IMR-90 (cell line): ENCODE measurements around the gene CRYBA1. TPM values are rescaled to one million over a fixed set of nuclear protein-coding genes. Genes with fewer than 3 reads are reported as not detected.
A peak's percentile ranks its signal among the peaks of the same experiment; 100 is the strongest.

Source experiments
- ATAC-seq: fragments of 200-7000 bp; cut with Tn5 transposase; 2 replicates; pipeline ENCODE4 v1.9.1; 2020; ENCODE audit warnings: low read depth, mild to moderate bottlenecking, moderate library complexity
- BruUV-seq: library from RNA; stranded (reverse); fragments of 400-500 nt; replicated peaks from 2 replicates; lab custom pipeline; 2021; lab: Mats Ljungman, UMichigan
- CTCF ChIA-PET: fragments of 300-600 bp; formaldehyde crosslinking; extraction: SDS; loops from one replicate; lab custom pipeline; 2021; ENCODE audit warnings: antibody characterized with exemption; lab: Yijun Ruan, JAX
- POLR2A ChIA-PET: fragments of 300-600 bp; sonication (Branson Sonifier 250); formaldehyde crosslinking; loops from one replicate; lab custom pipeline; 2022; ENCODE audit warnings: antibody characterized with exemption; ENCODE audit not compliant: unreplicated experiment; lab: Charles Lee
- DNase-seq: peaks from one replicate; pipeline ENCODE4 v3.0.0; 2013
- H2AFZ ChIP-seq: replicated peaks from 2 replicates; pipeline ENCODE3; 2013; ENCODE audit warnings: low read length, mild to moderate bottlenecking; ENCODE audit not compliant: poor library complexity
- H2AK5ac ChIP-seq: 2 replicates; pipeline ENCODE4 v1.6.1; 2013; ENCODE audit warnings: low read depth, low read length, inconsistent platforms
- H2AK9ac ChIP-seq: replicated peaks from 2 replicates; pipeline ENCODE3; 2013; ENCODE audit warnings: mild to moderate bottlenecking, low read depth, low read length, moderate library complexity; ENCODE audit not compliant: poor library complexity
- H2BK120ac ChIP-seq: 2 replicates; pipeline ENCODE4 v1.6.1; 2013; ENCODE audit warnings: low read depth, low read length, inconsistent platforms
- H2BK15ac ChIP-seq: 3 replicates; pipeline ENCODE4 v1.6.1; 2013; ENCODE audit warnings: low read depth, low read length, inconsistent platforms
- H2BK20ac ChIP-seq: 2 replicates; pipeline ENCODE4 v1.6.1; 2013; ENCODE audit warnings: low read depth, mild to moderate bottlenecking, inconsistent platforms, low read length, moderate library complexity
- H2BK5ac ChIP-seq: 2 replicates; pipeline ENCODE4 v1.6.1; 2013; ENCODE audit warnings: mild to moderate bottlenecking, low read depth, low read length, inconsistent platforms; ENCODE audit not compliant: poor library complexity, severe bottlenecking
- H3K14ac ChIP-seq: replicated peaks from 2 replicates; pipeline ENCODE4 v1.6.1; 2013; ENCODE audit warnings: low read depth, low read length, inconsistent platforms
- H3K18ac ChIP-seq: 2 replicates; pipeline ENCODE4 v1.6.1; 2013; ENCODE audit warnings: low read depth, low read length, control low read depth
- H3K23ac ChIP-seq: 2 replicates; pipeline ENCODE4 v1.6.1; 2013; ENCODE audit warnings: low read depth, low read length, inconsistent platforms
- H3K27ac ChIP-seq: 2 replicates; pipeline ENCODE4 v1.5.1; 2013; ENCODE audit warnings: mild to moderate bottlenecking, control low read depth, low read length; ENCODE audit not compliant: insufficient read depth
- H3K27me3 ChIP-seq: 2 replicates; pipeline ENCODE4 v1.6.1; 2013; ENCODE audit warnings: low read length; ENCODE audit not compliant: control insufficient read depth, insufficient read depth
- H3K36me3 ChIP-seq: 2 replicates; pipeline ENCODE4 v1.6.1; 2013; ENCODE audit warnings: low read length, mixed read lengths; ENCODE audit not compliant: control insufficient read depth, insufficient read depth
- H3K4ac ChIP-seq: 2 replicates; pipeline ENCODE4 v1.6.1; 2013; ENCODE audit warnings: low read depth, low read length, inconsistent platforms
- H3K4me1 ChIP-seq: 2 replicates; pipeline ENCODE4 v1.6.1; 2013; ENCODE audit warnings: low read length, mixed read lengths; ENCODE audit not compliant: control insufficient read depth, insufficient read depth
- H3K4me2 ChIP-seq: 2 replicates; pipeline ENCODE4 v1.6.1; 2013; ENCODE audit warnings: low read depth, mild to moderate bottlenecking, control low read depth, low read length, moderate library complexity
- H3K4me3 ChIP-seq: 2 replicates; pipeline ENCODE4 v1.5.1; 2013; ENCODE audit warnings: low read depth, mild to moderate bottlenecking, control low read depth, low read length, moderate library complexity; ENCODE audit not compliant: insufficient read depth
- H3K56ac ChIP-seq: 2 replicates; pipeline ENCODE4 v1.6.1; 2013; ENCODE audit warnings: low read length, inconsistent platforms; ENCODE audit not compliant: insufficient read depth; ENCODE audit errors: extremely low read depth
- H3K79me1 ChIP-seq, 2 experiments: 2 replicates each; pipeline ENCODE4 v1.6.1; 2013; ENCODE audit warnings: low read length in 2 of 2, inconsistent platforms in 1 of 2, low read depth in 1 of 2
- H3K9ac ChIP-seq: 2 replicates; pipeline ENCODE4 v1.6.1; 2013; ENCODE audit warnings: low read depth, low read length, control low read depth
- H3K9me1 ChIP-seq: 2 replicates; pipeline ENCODE4 v1.6.1; 2013; ENCODE audit warnings: low read length, inconsistent platforms; ENCODE audit not compliant: insufficient read depth
- H3K9me3 ChIP-seq: 2 replicates; pipeline ENCODE4 v1.6.1; 2013; ENCODE audit warnings: low read length; ENCODE audit not compliant: control insufficient read depth, insufficient read depth
- H4K20me1 ChIP-seq: 2 replicates; pipeline ENCODE4 v1.6.1; 2013; ENCODE audit warnings: low read length, inconsistent platforms; ENCODE audit not compliant: insufficient read depth
- H4K5ac ChIP-seq: 2 replicates; pipeline ENCODE4 v1.6.1; 2013; ENCODE audit warnings: mild to moderate bottlenecking, low read depth, low read length, control low read depth
- H4K8ac ChIP-seq, 2 experiments: 2 replicates each; pipeline ENCODE4 v1.6.1; 2013; ENCODE audit warnings: low read depth in 2 of 2, low read length in 2 of 2, control low read depth in 1 of 2, inconsistent platforms in 1 of 2
- H4K91ac ChIP-seq: 2 replicates; pipeline ENCODE4 v1.6.1; 2013; ENCODE audit warnings: low read depth, low read length, inconsistent platforms; ENCODE audit not compliant: insufficient read depth
- BHLHE40 ChIP-seq: fragments of 150-350 bp; IDR thresholded peaks from 2 replicates; pipeline ENCODE4 v1.6.1; 2016; ENCODE audit warnings: mild to moderate bottlenecking, low read depth, low read length
- CEBPB ChIP-seq: IDR thresholded peaks from 2 replicates; pipeline ENCODE4 v1.6.1; 2012; ENCODE audit warnings: low read depth, low read length, improper control_type of control experiment
- CHD1 ChIP-seq: IDR thresholded peaks from 2 replicates; pipeline ENCODE4 v1.6.1; 2012; ENCODE audit warnings: low read depth, low read length, improper control_type of control experiment
- FOS ChIP-seq: fragments of 150-350 bp; IDR thresholded peaks from 2 replicates; pipeline ENCODE4 v1.6.1; 2016; ENCODE audit warnings: low read depth, low read length
- MAFK ChIP-seq: IDR thresholded peaks from 2 replicates; pipeline ENCODE4 v1.6.1; 2012; ENCODE audit warnings: low read depth, low read length, improper control_type of control experiment
- MAZ ChIP-seq: IDR thresholded peaks from 2 replicates; pipeline ENCODE4 v1.6.1; 2012; ENCODE audit warnings: low read depth, mild to moderate bottlenecking, low read length, improper control_type of control experiment, moderate library complexity, borderline replicate concordance
- MXI1 ChIP-seq: IDR thresholded peaks from 2 replicates; pipeline ENCODE4 v1.6.1; 2012; ENCODE audit warnings: low read depth, mild to moderate bottlenecking, low read length, moderate library complexity, borderline replicate concordance
- NFE2L2 ChIP-seq: fragments of 150-350 bp; IDR thresholded peaks from 2 replicates; pipeline ENCODE4 v1.6.1; 2016; ENCODE audit warnings: low read depth, mild to moderate bottlenecking, low read length
- POLR2A ChIP-seq: IDR thresholded peaks from 2 replicates; pipeline ENCODE4 v1.6.1; 2012; ENCODE audit warnings: mild to moderate bottlenecking, low read depth, low read length
- RAD21 ChIP-seq: IDR thresholded peaks from 2 replicates; pipeline ENCODE4 v1.6.1; 2012; ENCODE audit warnings: low read length, improper control_type of control experiment
- RCOR1 ChIP-seq: IDR thresholded peaks from 2 replicates; pipeline ENCODE4 v1.6.1; 2012; ENCODE audit warnings: mild to moderate bottlenecking, low read length, improper control_type of control experiment; ENCODE audit not compliant: insufficient replicate concordance
- RFX5 ChIP-seq: IDR thresholded peaks from 2 replicates; pipeline ENCODE4 v1.8.0; 2012; ENCODE audit warnings: low read depth, mild to moderate bottlenecking, low read length, moderate library complexity
- SMC3 ChIP-seq: fragments of 150-350 bp; IDR thresholded peaks from 2 replicates; pipeline ENCODE4 v1.6.1; 2016; ENCODE audit warnings: low read depth, mild to moderate bottlenecking, antibody characterized with exemption, low read length, moderate library complexity
- WGBS, 2 experiments: methylation state at CpG; one replicate each; pipeline versions ENCODE4 v1.1.5 to v1.1.7; 2013; ENCODE audit warnings: missing lambda C conversion rate in 2 of 2; ENCODE audit not compliant: insufficient read length in 1 of 2; ENCODE audit errors: extremely low coverage in 2 of 2; 5-methylcytosine and 5-hydroxymethylcytosine counted together
- dilution Hi-C: fragments of 300-500 bp; cut with HindIII; formaldehyde crosslinking; loops from one replicate; pipeline ENCODE4 v1.14.3; 2018; ENCODE audit warnings: low sequenced_read_pairs; ENCODE audit not compliant: unreplicated experiment
- in situ Hi-C: fragments of 300-500 bp; cut with MboI; formaldehyde crosslinking; loops from 3 replicates; pipeline ENCODE4 v1.14.3; 2019; ENCODE audit warnings: low sequenced_read_pairs, inconsistent platforms, mixed read lengths
- intact Hi-C: fragments of 100-400 bp; cut with micrococcal nuclease; formaldehyde crosslinking; loops from 2 replicates; pipeline ENCODE4 v1.10.0; 2022
- polyA plus RNA-seq, 3 experiments: library from polyadenylated mRNA; depleted of rRNA; stranded (reverse); fragments of >200 nt; gene quantifications; 2 replicates each; pipeline ENCODE4 v1.2.3, GENCODE V29; 2012; ENCODE audit warnings: low replicate concordance in 1 of 3
- total RNA-seq: library from RNA; depleted of rRNA; stranded (reverse); fragments of >200 nt; gene quantifications from 2 replicates; pipeline ENCODE4 v1.2.3, GENCODE V29; 2012
- TF ChIP-seq, protein P1 (sequence below): fragments of 150-350 bp; IDR thresholded peaks from 2 replicates; pipeline ENCODE4 v1.6.1; 2016; ENCODE audit warnings: low read depth, mild to moderate bottlenecking, low read length, moderate library complexity, borderline replicate concordance
- TF ChIP-seq, protein P2 (sequence below): fragments of 150-350 bp; IDR thresholded peaks from 2 replicates; pipeline ENCODE4 v1.6.1; 2017; ENCODE audit warnings: mild to moderate bottlenecking, antibody characterized with exemption, low read length, low read depth
- TF ChIP-seq, protein P3 (sequence below): conservative IDR thresholded peaks from 2 replicates; pipeline ENCODE4 v1.5.1; 2012; ENCODE audit warnings: mild to moderate bottlenecking, low read depth, low read length, improper control_type of control experiment

CRYBA1 gene
- total and polyA plus RNA-seq, 2 of the 4 experiments (the other 2 are of a cell fraction), result not detected

DNA sequence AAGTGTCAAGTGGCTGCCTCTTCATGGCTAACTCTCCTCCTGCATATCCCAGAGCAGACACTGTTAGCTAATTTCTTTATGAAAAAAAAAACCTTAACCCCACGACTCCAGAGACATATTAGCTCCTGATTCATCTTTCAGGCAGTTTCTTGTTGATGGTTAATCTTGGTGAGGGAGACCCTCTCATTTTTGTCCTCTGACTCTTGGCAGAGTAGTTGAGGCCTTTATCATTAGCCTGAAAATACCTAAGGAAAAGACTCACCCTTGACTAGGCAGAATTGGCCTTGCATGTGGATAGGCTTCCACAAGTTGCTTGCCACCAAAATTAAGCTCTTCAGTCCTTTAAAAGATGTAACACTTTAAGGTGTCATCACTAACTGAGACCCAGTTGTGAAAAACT lies 4.0 kb downstream of the CRYBA1 start:
- Histone ChIP-seq H2AK5ac (peak overlapping the region; percentile 96), H3K23ac (peak overlapping the region; percentile 65), H3K18ac (peak overlapping the region; percentile 10; the same call in 1 of the 2 replicates), H2BK20ac (peak overlapping the region; percentile 87), H2BK5ac (peak overlapping the region; percentile 92), H2AFZ (no peak overlapping the region), H3K56ac (peak overlapping the region; percentile 72), H2BK120ac (peak overlapping the region; percentile 87), H3K4me3 (no peak overlapping the region), H3K27me3 (no peaks in the 10 kb centered on the region), H3K14ac (peak overlapping the region; percentile 41), H3K4me2 (no peak overlapping the region; the same call in 1 of the 2 replicates), H4K91ac (peak overlapping the region; percentile 90), H4K20me1 (no peaks in the 10 kb centered on the region), H3K9ac (no peak overlapping the region; the same call in 1 of the 2 replicates), H3K9me3 (no peaks in the 10 kb centered on the region), H2BK15ac (peak overlapping the region; percentile 88), H3K27ac (peak overlapping the region; percentile 53), H3K79me1 (peaks cover 0 to 42% of the 10 kb centered on the region in 2 experiments; a peak in 2 of 4 replicates), H3K4ac (peak overlapping the region; percentile 88), H2AK9ac (no peak overlapping the region), H3K9me1 (peaks cover 18% of the 10 kb centered on the region), H3K36me3 (no peaks in the 10 kb centered on the region), H4K5ac (no peak overlapping the region; the same call in 1 of the 2 replicates), H3K4me1 (peaks cover 18% of the 10 kb centered on the region), H4K8ac (peak overlapping the region; percentile 61 to 69)
- dilution Hi-C loops (no loop called here), in situ Hi-C loops (no loop called here), intact Hi-C loops (no loop called here)
- ChIA-PET CTCF (interaction anchor here (0.8 to 2.2 kb wide), 5 partner anchors 25 to 102 kb away, joined by 3 to 10 read pairs (median 3); partner anchors contain the start of gene MYO18A), POLR2A (interaction anchor here (1.1 kb wide), 1 partner anchor 102 kb away, joined by 4 read pairs; no protein-coding TSS in a partner anchor)
- TF ChIP-seq RAD21, result no peak; the same call in 1 of the 2 replicates
- TF ChIP-seq CEBPB, result no peak
- TF ChIP-seq, protein P1, sequence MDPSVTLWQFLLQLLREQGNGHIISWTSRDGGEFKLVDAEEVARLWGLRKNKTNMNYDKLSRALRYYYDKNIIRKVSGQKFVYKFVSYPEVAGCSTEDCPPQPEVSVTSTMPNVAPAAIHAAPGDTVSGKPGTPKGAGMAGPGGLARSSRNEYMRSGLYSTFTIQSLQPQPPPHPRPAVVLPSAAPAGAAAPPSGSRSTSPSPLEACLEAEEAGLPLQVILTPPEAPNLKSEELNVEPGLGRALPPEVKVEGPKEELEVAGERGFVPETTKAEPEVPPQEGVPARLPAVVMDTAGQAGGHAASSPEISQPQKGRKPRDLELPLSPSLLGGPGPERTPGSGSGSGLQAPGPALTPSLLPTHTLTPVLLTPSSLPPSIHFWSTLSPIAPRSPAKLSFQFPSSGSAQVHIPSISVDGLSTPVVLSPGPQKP, result no peak
- TF ChIP-seq, protein P2, sequence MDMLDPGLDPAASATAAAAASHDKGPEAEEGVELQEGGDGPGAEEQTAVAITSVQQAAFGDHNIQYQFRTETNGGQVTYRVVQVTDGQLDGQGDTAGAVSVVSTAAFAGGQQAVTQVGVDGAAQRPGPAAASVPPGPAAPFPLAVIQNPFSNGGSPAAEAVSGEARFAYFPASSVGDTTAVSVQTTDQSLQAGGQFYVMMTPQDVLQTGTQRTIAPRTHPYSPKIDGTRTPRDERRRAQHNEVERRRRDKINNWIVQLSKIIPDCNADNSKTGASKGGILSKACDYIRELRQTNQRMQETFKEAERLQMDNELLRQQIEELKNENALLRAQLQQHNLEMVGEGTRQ, result no peak
- TF ChIP-seq, protein P3, sequence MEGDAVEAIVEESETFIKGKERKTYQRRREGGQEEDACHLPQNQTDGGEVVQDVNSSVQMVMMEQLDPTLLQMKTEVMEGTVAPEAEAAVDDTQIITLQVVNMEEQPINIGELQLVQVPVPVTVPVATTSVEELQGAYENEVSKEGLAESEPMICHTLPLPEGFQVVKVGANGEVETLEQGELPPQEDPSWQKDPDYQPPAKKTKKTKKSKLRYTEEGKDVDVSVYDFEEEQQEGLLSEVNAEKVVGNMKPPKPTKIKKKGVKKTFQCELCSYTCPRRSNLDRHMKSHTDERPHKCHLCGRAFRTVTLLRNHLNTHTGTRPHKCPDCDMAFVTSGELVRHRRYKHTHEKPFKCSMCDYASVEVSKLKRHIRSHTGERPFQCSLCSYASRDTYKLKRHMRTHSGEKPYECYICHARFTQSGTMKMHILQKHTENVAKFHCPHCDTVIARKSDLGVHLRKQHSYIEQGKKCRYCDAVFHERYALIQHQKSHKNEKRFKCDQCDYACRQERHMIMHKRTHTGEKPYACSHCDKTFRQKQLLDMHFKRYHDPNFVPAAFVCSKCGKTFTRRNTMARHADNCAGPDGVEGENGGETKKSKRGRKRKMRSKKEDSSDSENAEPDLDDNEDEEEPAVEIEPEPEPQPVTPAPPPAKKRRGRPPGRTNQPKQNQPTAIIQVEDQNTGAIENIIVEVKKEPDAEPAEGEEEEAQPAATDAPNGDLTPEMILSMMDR, result no peak
- TF ChIP-seq MAFK, result peak; percentile 58
- no peak for TF ChIP-seq POLR2A
- no peak for TF ChIP-seq MAZ
- TF ChIP-seq RFX5, result no peak
- no peak for TF ChIP-seq BHLHE40
- peak; percentile 85 for TF ChIP-seq NFE2L2
- TF ChIP-seq SMC3, result no peak
- peak; percentile 61 for TF ChIP-seq FOS
- no peak for TF ChIP-seq CHD1
- peak; percentile 65 for TF ChIP-seq RCOR1
- no peak for TF ChIP-seq MXI1
- ATAC-seq (peak; percentile 76), DNase-seq (peak; percentile 93)
- BruUV-seq, result no TSS peak
- no CpG with 5 or more reads among the region's 1 CpG for WGBS, 2 experiments
